HEK293 (cell line): ENCODE data around the gene SLC9A9.

ENCODE experiments used
- CTCF ChIA-PET: fragments of 350-600 bp; formaldehyde crosslinking; extraction: SDS; loops from one replicate; lab custom pipeline; 2021; ENCODE audit warnings: antibody characterized with exemption; lab: Yijun Ruan, JAX
- POLR2A ChIA-PET: fragments of 300-600 bp; formaldehyde crosslinking; extraction: SDS; loops from one replicate; lab custom pipeline; 2020; ENCODE audit warnings: antibody characterized with exemption, inconsistent platforms; lab: Yijun Ruan, JAX
- H3K27ac ChIP-seq: fragments of 200-500 bp; sonication (Bioruptor generic); 2 replicates; pipeline ENCODE4 v1.5.1; 2014; ENCODE audit warnings: low read depth, low read length, control low read depth, inconsistent platforms; ENCODE audit errors: extremely low read depth
- H3K36me3 ChIP-seq, 2 experiments: fragments of 200-500 bp in 1 of 2; sonication (Bioruptor generic) in 1 of 2; 1 replicate in 1 of 2; 2 replicates in 1 of 2; pipeline ENCODE4 v1.5.1; 2014 to 2017; ENCODE audit warnings: inconsistent platforms in 2 of 2, low read length in 2 of 2; ENCODE audit not compliant: control insufficient read depth in 2 of 2, insufficient read depth in 1 of 2
- H3K4me1 ChIP-seq: fragments of 200-500 bp; sonication (Bioruptor generic); 2 replicates; pipeline ENCODE4 v1.5.1; 2014; ENCODE audit warnings: mild to moderate bottlenecking, low read length, inconsistent platforms; ENCODE audit not compliant: control insufficient read depth, insufficient read depth
- H3K4me3 ChIP-seq: 2 replicates; pipeline ENCODE4 v1.5.1; 2011; ENCODE audit warnings: low read depth, mild to moderate bottlenecking, control low read depth, low read length, moderate library complexity
- H3K9me3 ChIP-seq: fragments of 200-500 bp; sonication (Bioruptor generic); 2 replicates; pipeline ENCODE4 v1.5.1; 2014; ENCODE audit warnings: low read depth, low read length, inconsistent platforms; ENCODE audit not compliant: control insufficient read depth, insufficient read depth
- BCL11A ChIP-seq: fragments of 450-650 bp; formaldehyde crosslinking; IDR thresholded peaks from 2 replicates; pipeline ENCODE4 v1.5.1; 2016; ENCODE audit warnings: low read depth, missing biosample characterization, missing genetic modification characterization
- GLIS2 ChIP-seq: fragments of 450-650 bp; formaldehyde crosslinking; IDR thresholded peaks from 2 replicates; pipeline ENCODE4 v1.5.1; 2016; ENCODE audit warnings: missing biosample characterization, missing genetic modification characterization
- MEIS1 ChIP-seq: sonication (generic); formaldehyde crosslinking; IDR thresholded peaks from 2 replicates; pipeline ENCODE4 v1.8.1; 2022; ENCODE audit warnings: missing genetic modification reagents, mild to moderate bottlenecking, borderline replicate concordance
- SCRT2 ChIP-seq: fragments of 450-650 bp; formaldehyde crosslinking; IDR thresholded peaks from 2 replicates; pipeline ENCODE4 v1.5.1; 2016; ENCODE audit warnings: missing biosample characterization, missing genetic modification characterization
- SP2 ChIP-seq: fragments of 450-650 bp; formaldehyde crosslinking; IDR thresholded peaks from 2 replicates; pipeline ENCODE4 v1.5.1; 2016; ENCODE audit warnings: missing biosample characterization, missing genetic modification characterization
- YY1 ChIP-seq: fragments of 450-650 bp; formaldehyde crosslinking; IDR thresholded peaks from 2 replicates; pipeline ENCODE4 v1.5.1; 2018; ENCODE audit warnings: missing biosample characterization, missing genetic modification characterization
- ZNF335 ChIP-seq: fragments of 450-650 bp; formaldehyde crosslinking; conservative IDR thresholded peaks from 2 replicates; pipeline ENCODE4 v1.5.1; 2016; ENCODE audit warnings: missing biosample characterization, missing genetic modification characterization
- ZNF416 ChIP-seq: fragments of 450-650 bp; formaldehyde crosslinking; IDR thresholded peaks from 2 replicates; pipeline ENCODE4 v1.5.1; 2016; ENCODE audit warnings: missing biosample characterization, missing genetic modification characterization
- ZNF473 ChIP-seq: fragments of 450-650 bp; formaldehyde crosslinking; IDR thresholded peaks from 2 replicates; pipeline ENCODE4 v1.5.1; 2017; ENCODE audit warnings: missing biosample characterization, missing genetic modification characterization
- ZNF514 ChIP-seq: fragments of 450-650 bp; formaldehyde crosslinking; IDR thresholded peaks from 2 replicates; pipeline ENCODE4 v1.5.1; 2016; ENCODE audit warnings: missing biosample characterization, missing genetic modification characterization
- ZNF521 ChIP-seq: fragments of 450-650 bp; formaldehyde crosslinking; IDR thresholded peaks from 2 replicates; pipeline ENCODE4 v1.5.1; 2017; ENCODE audit warnings: missing biosample characterization, mild to moderate bottlenecking, missing genetic modification characterization
- ZNF530 ChIP-seq: fragments of 450-650 bp; formaldehyde crosslinking; IDR thresholded peaks from 2 replicates; pipeline ENCODE4 v1.5.1; 2016; ENCODE audit warnings: low read depth, missing biosample characterization, missing genetic modification characterization
- ZSCAN30 ChIP-seq: fragments of 450-650 bp; IDR thresholded peaks from 2 replicates; pipeline ENCODE4 v1.5.1; 2018; ENCODE audit warnings: missing biosample characterization, mild to moderate bottlenecking, missing genetic modification characterization, moderate library complexity
- TF ChIP-seq, protein P1 (sequence below): fragments of 450-650 bp; formaldehyde crosslinking; IDR thresholded peaks from 2 replicates; pipeline ENCODE4 v1.5.1; 2016; ENCODE audit warnings: missing biosample characterization, missing genetic modification characterization
- TF ChIP-seq, protein P2 (sequence below): fragments of 450-650 bp; formaldehyde crosslinking; IDR thresholded peaks from 2 replicates; pipeline ENCODE4 v1.5.1; 2017; ENCODE audit warnings: missing biosample characterization, missing genetic modification characterization
- TF ChIP-seq, protein P3 (sequence below): fragments of 450-650 bp; formaldehyde crosslinking; optimal IDR thresholded peaks from 2 replicates; pipeline ENCODE3; 2016; ENCODE audit warnings: missing biosample characterization, mild to moderate bottlenecking, missing genetic modification characterization

The SLC9A9 gene

DNA sequence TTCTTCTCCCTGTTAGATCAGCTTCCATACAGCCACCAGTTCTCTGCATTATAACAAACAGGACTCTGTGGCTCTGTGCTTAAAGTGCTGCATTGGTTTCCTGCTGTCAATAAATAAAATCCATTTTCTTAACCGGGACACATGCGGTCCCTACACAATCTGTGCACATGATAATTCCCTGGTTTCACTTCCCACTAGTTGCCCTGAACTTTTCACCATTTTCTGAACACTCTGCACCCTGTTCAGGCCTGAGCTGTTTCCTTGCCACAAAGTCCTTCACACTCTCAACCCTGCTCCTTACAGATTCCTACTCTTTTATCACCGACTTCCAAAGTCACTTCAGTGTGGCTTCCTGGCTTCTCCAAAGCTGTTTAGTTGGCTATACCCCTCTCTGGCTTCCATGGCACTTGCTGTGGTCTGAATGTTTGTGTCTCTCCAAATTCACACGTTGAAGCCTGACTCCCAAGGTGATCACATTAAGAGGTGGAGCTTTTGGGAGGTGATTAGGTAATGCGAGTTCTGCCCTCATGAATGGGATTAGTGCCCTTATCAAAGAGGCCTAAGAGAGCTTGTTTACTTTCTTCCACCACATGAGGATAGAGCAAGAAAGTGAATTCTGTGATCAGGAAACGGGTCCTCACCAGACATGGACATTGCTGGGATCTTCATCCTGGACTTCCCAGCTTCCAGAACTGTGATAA lies 495.3 kb downstream of the SLC9A9 start:
- Histone ChIP-seq H3K9me3 (no peaks in the 10 kb centered on the region), H3K27ac (no peak overlapping the region)
- CTCF ChIA-PET: no interaction called here
- POLR2A ChIA-PET: interaction anchor here (0.6 kb wide), 1 partner anchor 352 kb away, joined by 4 read pairs; no protein-coding TSS in a partner anchor
- no peak for TF ChIP-seq GLIS2 (tag by site-specific recombination)
- no peak for TF ChIP-seq ZNF473 (tag by site-specific recombination)
- TF ChIP-seq, protein P1, sequence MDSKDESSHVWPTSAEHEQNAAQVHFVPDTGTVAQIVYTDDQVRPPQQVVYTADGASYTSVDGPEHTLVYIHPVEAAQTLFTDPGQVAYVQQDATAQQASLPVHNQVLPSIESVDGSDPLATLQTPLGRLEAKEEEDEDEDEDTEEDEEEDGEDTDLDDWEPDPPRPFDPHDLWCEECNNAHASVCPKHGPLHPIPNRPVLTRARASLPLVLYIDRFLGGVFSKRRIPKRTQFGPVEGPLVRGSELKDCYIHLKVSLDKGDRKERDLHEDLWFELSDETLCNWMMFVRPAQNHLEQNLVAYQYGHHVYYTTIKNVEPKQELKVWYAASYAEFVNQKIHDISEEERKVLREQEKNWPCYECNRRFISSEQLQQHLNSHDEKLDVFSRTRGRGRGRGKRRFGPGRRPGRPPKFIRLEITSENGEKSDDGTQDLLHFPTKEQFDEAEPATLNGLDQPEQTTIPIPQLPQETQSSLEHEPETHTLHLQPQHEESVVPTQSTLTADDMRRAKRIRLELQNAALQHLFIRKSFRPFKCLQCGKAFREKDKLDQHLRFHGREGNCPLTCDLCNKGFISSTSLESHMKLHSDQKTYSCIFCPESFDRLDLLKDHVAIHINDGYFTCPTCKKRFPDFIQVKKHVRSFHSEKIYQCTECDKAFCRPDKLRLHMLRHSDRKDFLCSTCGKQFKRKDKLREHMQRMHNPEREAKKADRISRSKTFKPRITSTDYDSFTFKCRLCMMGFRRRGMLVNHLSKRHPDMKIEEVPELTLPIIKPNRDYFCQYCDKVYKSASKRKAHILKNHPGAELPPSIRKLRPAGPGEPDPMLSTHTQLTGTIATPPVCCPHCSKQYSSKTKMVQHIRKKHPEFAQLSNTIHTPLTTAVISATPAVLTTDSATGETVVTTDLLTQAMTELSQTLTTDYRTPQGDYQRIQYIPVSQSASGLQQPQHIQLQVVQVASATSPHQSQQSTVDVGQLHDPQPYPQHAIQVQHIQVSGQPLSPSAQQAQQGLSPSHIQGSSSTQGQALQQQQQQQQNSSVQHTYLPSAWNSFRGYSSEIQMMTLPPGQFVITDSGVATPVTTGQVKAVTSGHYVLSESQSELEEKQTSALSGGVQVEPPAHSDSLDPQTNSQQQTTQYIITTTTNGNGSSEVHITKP: no peak
- TF ChIP-seq, protein P2, sequence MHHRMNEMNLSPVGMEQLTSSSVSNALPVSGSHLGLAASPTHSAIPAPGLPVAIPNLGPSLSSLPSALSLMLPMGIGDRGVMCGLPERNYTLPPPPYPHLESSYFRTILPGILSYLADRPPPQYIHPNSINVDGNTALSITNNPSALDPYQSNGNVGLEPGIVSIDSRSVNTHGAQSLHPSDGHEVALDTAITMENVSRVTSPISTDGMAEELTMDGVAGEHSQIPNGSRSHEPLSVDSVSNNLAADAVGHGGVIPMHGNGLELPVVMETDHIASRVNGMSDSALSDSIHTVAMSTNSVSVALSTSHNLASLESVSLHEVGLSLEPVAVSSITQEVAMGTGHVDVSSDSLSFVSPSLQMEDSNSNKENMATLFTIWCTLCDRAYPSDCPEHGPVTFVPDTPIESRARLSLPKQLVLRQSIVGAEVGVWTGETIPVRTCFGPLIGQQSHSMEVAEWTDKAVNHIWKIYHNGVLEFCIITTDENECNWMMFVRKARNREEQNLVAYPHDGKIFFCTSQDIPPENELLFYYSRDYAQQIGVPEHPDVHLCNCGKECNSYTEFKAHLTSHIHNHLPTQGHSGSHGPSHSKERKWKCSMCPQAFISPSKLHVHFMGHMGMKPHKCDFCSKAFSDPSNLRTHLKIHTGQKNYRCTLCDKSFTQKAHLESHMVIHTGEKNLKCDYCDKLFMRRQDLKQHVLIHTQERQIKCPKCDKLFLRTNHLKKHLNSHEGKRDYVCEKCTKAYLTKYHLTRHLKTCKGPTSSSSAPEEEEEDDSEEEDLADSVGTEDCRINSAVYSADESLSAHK (tag by site-specific recombination): no peak
- no peak for TF ChIP-seq ZNF514 (tag by site-specific recombination)
- TF ChIP-seq, protein P3, sequence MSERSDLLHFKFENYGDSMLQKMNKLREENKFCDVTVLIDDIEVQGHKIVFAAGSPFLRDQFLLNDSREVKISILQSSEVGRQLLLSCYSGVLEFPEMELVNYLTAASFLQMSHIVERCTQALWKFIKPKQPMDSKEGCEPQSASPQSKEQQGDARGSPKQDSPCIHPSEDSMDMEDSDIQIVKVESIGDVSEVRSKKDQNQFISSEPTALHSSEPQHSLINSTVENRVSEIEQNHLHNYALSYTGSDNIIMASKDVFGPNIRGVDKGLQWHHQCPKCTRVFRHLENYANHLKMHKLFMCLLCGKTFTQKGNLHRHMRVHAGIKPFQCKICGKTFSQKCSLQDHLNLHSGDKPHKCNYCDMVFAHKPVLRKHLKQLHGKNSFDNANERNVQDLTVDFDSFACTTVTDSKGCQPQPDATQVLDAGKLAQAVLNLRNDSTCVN (tag by site-specific recombination): no peak
- no peak for TF ChIP-seq YY1 (tag by site-specific recombination)
- TF ChIP-seq, all 188 proteins: peak for 0
- Histone ChIP-seq H3K4me1 (no peaks in the 10 kb centered on the region; the same call in 1 of the 2 replicates), H3K4me3 (no peak overlapping the region), H3K36me3 (no peaks in the 10 kb centered on the region)

DNA sequence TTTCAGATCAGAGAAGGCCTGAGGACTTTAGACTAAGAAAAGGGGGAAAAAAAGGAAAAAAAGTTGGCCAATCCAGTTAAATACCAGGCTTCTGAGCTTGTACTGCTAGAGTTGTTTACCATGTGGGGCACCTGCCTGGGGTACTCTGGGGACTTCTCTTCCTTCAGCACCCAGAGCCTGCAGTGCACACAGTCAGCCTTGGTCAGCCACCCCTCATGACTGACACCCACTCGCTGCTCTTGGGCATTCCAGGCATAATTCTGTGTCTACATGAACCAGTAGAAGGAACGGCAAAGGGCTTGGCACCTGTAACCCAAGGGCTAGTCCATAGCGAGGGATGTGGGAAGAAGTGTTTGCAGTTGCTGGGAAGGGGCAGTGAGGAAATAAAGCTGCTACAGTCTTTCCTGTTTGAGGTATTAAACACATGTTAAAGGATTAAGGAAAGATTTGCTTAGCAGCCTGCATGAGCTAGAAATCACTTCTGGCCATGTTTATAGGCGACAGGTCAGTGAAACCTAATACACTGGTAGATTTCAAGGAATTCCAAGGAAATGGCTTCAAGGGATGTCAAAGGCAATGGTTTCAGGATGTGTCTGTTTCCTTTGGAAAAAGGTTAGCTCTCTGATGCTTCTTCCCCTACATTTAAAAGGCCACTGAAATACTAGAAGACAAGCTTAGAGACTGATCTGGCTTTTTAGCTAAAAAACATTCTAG lies 496.2 kb downstream of the SLC9A9 start:
- ChIA-PET POLR2A (interaction anchor here (0.6 kb wide), 1 partner anchor 351 kb away, joined by 4 read pairs; no protein-coding TSS in a partner anchor), CTCF (interaction anchor here (0.6 kb wide), 1 partner anchor 187 kb away, joined by 3 read pairs; no protein-coding TSS in a partner anchor)
- Histone ChIP-seq H3K4me1 (no peaks in the 10 kb centered on the region; the same call in 1 of the 2 replicates), H3K27ac (no peak overlapping the region), H3K36me3 (no peaks in the 10 kb centered on the region), H3K9me3 (no peaks in the 10 kb centered on the region), H3K4me3 (no peak overlapping the region)
- TF ChIP-seq SCRT2 (tag by site-specific recombination) (0 out of 2 replicates have a peak, but pooled peaks have one; percentile 24), BCL11A (no peak), SP2 (no peak), ZSCAN30 (tag by site-specific recombination) (no peak), MEIS1 (CRISPR knock-in tag) (no peak)

DNA sequence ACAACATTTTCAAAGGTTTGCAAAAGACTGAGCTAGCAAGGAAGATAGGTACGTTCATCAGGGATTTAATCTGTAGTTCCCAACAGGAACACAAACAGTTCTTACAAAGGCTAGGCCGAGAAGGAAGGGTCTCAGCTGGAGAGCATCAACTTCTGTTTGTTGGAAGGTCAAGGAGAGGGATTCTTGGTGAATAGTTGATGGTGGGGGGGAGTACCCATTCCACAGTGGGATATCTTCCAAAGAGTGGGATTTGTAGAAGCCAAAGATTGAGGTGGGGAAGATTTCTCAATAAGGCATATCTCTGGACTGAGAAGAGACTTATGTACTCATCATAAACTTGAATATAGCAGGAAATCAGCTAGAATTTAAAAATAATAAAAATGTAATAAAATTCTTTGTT lies 496.9 kb downstream of the SLC9A9 start:
- Histone ChIP-seq H3K9me3 (no peaks in the 10 kb centered on the region), H3K4me3 (no peak overlapping the region), H3K36me3 (no peaks in the 10 kb centered on the region), H3K4me1 (no peaks in the 10 kb centered on the region; the same call in 1 of the 2 replicates), H3K27ac (no peak overlapping the region)
- ChIA-PET POLR2A (no interaction called here), CTCF (no interaction called here)
- no peak for TF ChIP-seq ZNF416 (tag by site-specific recombination)
- TF ChIP-seq ZNF530 (tag by site-specific recombination): no peak
- TF ChIP-seq, protein P1: no peak
- TF ChIP-seq ZNF335: no peak
- TF ChIP-seq ZNF521 (tag by site-specific recombination): no peak
